Central memory CD8-positive, alpha-beta T cell (primary cell): ENCODE measurements around the gene VSIG10.
"Not testable (repeated sequence)": the region's sequence is repeated elsewhere in the genome, so short reads cannot be mapped to it uniquely, and the experiment has no call there.

Experiments
- ATAC-seq: fragments of 150-1000 bp; cut with Tn5 transposase; replicated peaks from 2 replicates; pipeline ENCODE4 v1.10.0; 2022; ENCODE audit warnings: mild to moderate bottlenecking, moderate FRiP score, moderate number of reproducible peaks; ENCODE audit not compliant: poor library complexity, severe bottlenecking; ENCODE audit errors: extremely low read depth
- DNase-seq, 2 donors: peaks; one replicate each; pipeline ENCODE4 v3.0.0; 2021; ENCODE audit warnings: low spot score in 2 of 2
- H3K27ac Mint-ChIP-seq: one replicate; pipeline ENCODE4 v1.8.0; 2022; ENCODE audit warnings: low read depth, mild to moderate bottlenecking, moderate library complexity, mixed read lengths
- H3K27me3 Mint-ChIP-seq: one replicate; pipeline ENCODE4 v1.8.0; 2022; ENCODE audit warnings: mixed read lengths
- H3K36me3 Mint-ChIP-seq: one replicate; pipeline ENCODE4 v1.8.0; 2022; ENCODE audit warnings: mild to moderate bottlenecking, moderate library complexity, mixed read lengths; ENCODE audit not compliant: insufficient read depth
- H3K4me1 Mint-ChIP-seq: one replicate; pipeline ENCODE4 v1.8.0; 2022; ENCODE audit warnings: mixed read lengths
- H3K4me3 Mint-ChIP-seq: one replicate; pipeline ENCODE4 v1.8.0; 2022; ENCODE audit warnings: mild to moderate bottlenecking, moderate library complexity, mixed read lengths
- H3K9me3 Mint-ChIP-seq: one replicate; pipeline ENCODE4 v1.8.0; 2022; ENCODE audit warnings: mixed read lengths

The VSIG10 gene

DNA sequence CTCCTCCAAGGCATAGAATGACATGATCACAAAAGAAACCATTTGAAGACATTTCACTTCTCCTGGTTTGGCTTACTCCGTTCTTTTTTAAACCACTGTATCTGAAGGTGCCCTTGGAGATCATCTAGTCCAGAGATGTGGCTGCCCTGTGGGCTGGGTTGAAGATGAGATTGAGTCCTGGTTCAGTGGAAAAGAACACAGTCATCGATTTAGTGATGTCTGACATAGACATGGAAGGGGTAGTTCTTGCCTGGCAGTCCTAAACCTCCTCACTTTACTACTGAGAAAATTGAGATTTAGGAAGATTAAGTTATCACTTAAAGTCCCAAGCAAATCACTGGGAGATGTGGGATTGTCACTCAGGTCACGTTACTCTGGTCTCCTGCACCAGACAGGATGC is 2.8 kb downstream of the VSIG10 start:
- Mint-ChIP-seq H3K9me3 (no peaks in the 10 kb centered on the region), H3K27me3 (peaks cover 21% of the 10 kb centered on the region), H3K27ac (no peak overlapping the region), H3K4me1 (peaks cover 11% of the 10 kb centered on the region), H3K36me3 (no peaks in the 10 kb centered on the region), H3K4me3 (no peak overlapping the region)
- DNase-seq: no peak
- ATAC-seq: no peak

DNA sequence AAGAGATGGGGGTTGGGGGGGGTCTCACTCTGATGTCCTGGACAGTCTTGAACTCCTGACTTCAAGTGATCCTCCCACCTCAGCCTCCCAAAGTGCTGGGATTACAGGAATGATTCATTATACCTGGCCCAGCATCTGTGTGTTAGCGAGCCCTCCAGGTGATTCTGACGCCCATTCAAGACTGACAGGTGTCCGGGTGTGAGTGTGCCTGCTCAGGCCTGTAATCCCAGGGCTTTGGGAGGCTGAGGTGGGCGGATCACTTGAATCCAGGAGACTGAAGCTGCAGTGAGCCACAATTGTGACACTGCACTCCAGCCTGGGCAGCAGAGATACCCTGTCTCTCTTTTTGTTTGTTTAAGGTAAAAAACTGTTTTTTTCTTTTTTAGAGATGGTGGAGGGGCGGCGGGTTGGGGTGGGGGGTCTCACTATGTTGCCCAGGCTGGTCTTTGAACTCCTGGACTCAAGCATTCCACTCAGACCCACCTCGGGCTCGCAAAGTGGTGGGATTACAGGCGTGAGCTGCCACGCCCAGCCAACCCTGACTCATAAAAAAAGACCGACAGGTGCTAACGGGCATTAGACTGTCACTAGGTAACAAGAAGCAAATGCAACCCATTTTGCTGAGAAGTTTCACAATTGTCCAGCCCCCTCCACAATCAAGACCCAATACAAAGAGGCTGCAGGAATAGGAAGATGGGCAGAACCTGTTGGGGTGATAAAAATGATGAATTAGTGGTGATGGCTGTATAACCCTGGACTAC is 4.7 kb downstream of the VSIG10 start:
- H3K27ac Mint-ChIP-seq: no peak overlapping the region
- no peak overlapping the region for H3K4me3 Mint-ChIP-seq
- no peak for ATAC-seq
- H3K4me1 Mint-ChIP-seq: peaks cover 6% of the 10 kb centered on the region
- H3K9me3 Mint-ChIP-seq: no peaks in the 10 kb centered on the region
- H3K27me3 Mint-ChIP-seq: peaks cover 13% of the 10 kb centered on the region
- H3K36me3 Mint-ChIP-seq: no peaks in the 10 kb centered on the region
- no peak for DNase-seq

DNA sequence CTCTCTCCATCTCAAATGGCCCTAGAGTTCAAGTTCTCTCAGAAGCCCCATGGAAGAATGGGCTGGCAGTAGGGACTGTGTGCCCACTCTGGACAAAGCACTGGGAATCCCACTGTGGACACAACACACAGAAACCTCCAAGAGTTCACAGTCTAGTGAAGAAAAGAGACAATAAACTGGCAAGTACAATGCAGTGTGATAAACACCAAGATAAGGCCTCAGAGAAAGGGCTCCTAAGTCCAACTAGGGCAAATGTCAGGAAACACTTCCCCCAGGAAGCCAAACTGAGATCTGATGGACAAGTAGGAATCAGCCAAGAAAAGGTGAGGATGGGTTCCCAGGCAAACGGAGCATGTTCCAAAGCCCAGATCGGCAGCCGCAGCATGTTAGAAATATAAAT is 5.4 kb downstream of the VSIG10 start:
- H3K9me3 Mint-ChIP-seq: no peaks in the 10 kb centered on the region
- H3K27me3 Mint-ChIP-seq: peaks cover 13% of the 10 kb centered on the region
- H3K27ac Mint-ChIP-seq: no peak overlapping the region
- H3K4me3 Mint-ChIP-seq: no peak overlapping the region
- ATAC-seq (no peak), DNase-seq (no peak)
- H3K36me3 Mint-ChIP-seq: no peaks in the 10 kb centered on the region
- peaks cover 5% of the 10 kb centered on the region for H3K4me1 Mint-ChIP-seq

DNA sequence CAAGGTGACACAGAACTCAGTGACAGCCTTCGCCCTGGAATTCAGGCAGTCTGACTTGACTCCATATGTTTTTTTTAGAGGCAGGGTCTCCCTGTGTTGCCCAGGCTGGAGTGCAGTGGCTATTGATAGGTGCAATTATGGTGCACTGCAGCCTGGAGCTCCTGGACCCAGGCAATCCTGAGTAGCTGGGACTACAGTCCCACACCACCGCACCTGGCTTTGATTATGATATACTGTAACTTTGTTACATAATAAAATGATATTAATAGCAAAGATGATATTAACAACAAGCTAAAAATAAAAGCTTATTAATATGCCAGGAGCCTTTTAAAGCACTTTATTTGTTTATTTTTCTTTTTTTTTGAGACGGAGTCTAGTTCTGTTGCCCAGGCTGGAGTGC is 9.8 kb downstream of the VSIG10 start:
- ATAC-seq (no peak), DNase-seq (no peak)
- Mint-ChIP-seq H3K27me3 (no peaks in the 10 kb centered on the region), H3K4me3 (no peak overlapping the region), H3K36me3 (no peaks in the 10 kb centered on the region), H3K4me1 (no peaks in the 10 kb centered on the region), H3K27ac (no peak overlapping the region), H3K9me3 (no peaks in the 10 kb centered on the region)

DNA sequence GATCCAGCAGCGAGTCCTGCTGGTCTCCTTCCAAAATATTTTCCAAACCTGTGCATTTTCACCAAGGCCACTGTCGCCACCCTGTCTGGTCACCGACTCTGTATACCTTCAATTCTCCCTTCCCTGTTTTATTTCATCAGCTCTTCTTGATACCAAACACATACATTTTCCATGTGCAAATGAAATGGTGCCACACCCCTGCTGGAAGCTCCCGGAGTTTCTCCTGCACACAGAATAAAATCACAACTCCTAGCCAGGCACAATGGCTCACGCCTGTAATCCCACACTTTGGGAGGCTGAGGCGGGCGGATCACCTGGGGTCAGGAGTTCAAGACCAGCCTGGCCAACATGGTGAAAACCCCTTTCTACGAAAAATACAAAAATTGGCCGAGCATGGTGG is 14.0 kb downstream of the VSIG10 start:
- no peak overlapping the region for H3K4me3 Mint-ChIP-seq
- H3K9me3 Mint-ChIP-seq: no peaks in the 10 kb centered on the region
- no peak overlapping the region for H3K27ac Mint-ChIP-seq
- H3K27me3 Mint-ChIP-seq: no peaks in the 10 kb centered on the region
- ATAC-seq (no peak), DNase-seq (no peak)
- no peaks in the 10 kb centered on the region for H3K36me3 Mint-ChIP-seq
- no peaks in the 10 kb centered on the region for H3K4me1 Mint-ChIP-seq

DNA sequence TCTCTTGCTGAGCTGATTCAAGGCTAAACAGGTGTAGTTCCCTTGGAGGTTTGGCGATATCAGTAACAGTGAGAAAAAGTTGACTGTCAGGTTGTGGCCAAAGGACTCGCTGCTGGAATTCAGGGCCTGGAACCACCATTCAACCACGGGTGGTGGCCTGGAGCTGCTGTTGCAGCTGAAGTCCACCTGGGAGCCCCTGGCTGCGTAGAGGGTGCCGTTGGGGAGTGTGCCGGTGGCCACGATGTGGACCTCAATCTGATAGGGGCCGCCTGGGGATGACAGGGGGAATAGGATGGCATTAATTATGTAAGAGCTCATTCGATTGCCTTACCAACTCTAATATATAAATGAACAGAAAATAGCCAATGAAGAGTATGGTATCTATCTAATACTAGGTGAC is 21.6 kb downstream of the VSIG10 start:
- Mint-ChIP-seq H3K4me1 (no peaks in the 10 kb centered on the region), H3K9me3 (no peaks in the 10 kb centered on the region), H3K27me3 (no peaks in the 10 kb centered on the region), H3K27ac (no peak overlapping the region), H3K36me3 (peaks cover 2% of the 10 kb centered on the region), H3K4me3 (no peak overlapping the region)
- DNase-seq (no peak), ATAC-seq (no peak)

DNA sequence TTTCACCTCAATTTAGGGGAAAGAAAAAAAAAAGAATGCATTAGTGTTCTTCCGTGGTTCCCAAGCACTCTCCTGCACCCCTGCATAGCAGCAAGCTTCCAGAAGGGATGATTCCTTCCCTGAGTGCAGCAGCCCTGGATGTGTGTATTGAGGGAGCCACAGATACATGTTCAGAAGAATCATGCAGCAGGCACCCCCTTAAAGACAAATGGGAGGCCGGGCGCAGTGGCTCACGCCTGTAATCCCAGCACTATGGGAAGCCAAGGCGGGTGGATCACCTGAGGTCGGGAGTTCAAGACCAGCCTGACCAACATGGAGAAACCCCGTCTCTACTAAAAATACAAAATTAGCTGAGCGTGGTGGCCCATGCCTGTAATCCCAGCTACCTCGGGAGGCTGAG is 22.3 kb downstream of the VSIG10 start:
- not testable (repeated sequence) for H3K27ac Mint-ChIP-seq, ATAC-seq, H3K27me3 Mint-ChIP-seq, DNase-seq, H3K36me3 Mint-ChIP-seq, H3K9me3 Mint-ChIP-seq, H3K4me3 Mint-ChIP-seq, H3K4me1 Mint-ChIP-seq

DNA sequence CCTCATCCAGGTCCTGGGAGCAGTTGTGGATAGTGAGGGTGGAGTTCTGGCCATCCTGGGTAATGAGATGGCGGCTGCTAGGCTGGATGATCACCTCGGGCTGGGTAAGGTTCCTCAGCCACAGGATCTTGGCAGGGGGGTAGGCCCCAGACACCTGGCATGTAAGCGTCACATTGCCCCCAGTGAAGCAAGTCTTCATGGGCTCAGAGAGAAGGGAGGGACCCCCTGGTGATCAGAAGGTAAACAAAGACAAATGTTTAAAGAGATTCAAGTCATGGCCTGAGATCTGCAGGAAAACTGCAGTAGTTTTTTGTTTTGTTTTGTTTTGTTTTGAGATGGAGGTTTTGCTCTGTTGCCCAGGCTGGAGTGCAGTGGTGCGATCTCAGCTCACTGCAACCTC is 30.0 kb downstream of the VSIG10 start:
- no peak overlapping the region for H3K4me3 Mint-ChIP-seq
- H3K4me1 Mint-ChIP-seq: no peaks in the 10 kb centered on the region
- H3K36me3 Mint-ChIP-seq: no peaks in the 10 kb centered on the region
- ATAC-seq (no peak), DNase-seq (no peak)
- no peak overlapping the region for H3K27ac Mint-ChIP-seq
- no peaks in the 10 kb centered on the region for H3K9me3 Mint-ChIP-seq
- peaks cover 5% of the 10 kb centered on the region for H3K27me3 Mint-ChIP-seq

DNA sequence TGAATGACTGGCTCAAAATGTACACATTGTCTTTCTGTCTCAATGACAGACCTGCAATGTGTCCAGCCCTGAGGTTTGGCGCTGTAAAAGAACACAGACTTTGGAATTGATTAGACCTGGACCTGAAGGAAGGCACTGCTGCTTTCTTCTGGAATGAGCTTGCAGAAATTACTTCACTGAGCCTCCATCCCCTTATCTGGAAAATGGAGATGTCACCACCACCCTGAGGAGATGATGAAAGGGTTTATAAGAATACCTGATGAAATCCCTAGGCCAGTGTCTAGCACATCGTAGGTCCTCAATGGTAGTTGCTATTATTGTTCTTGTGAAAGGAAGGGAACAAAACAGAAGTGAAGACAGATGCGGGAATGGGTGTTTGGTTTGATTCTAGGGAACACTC is 33.2 kb downstream of the VSIG10 start:
- ATAC-seq (no peak), DNase-seq (no peak)
- peaks cover 28% of the 10 kb centered on the region for H3K27me3 Mint-ChIP-seq
- peaks cover 2% of the 10 kb centered on the region for H3K4me1 Mint-ChIP-seq
- no peak overlapping the region for H3K4me3 Mint-ChIP-seq
- no peak overlapping the region for H3K27ac Mint-ChIP-seq
- no peaks in the 10 kb centered on the region for H3K9me3 Mint-ChIP-seq
- no peaks in the 10 kb centered on the region for H3K36me3 Mint-ChIP-seq

DNA sequence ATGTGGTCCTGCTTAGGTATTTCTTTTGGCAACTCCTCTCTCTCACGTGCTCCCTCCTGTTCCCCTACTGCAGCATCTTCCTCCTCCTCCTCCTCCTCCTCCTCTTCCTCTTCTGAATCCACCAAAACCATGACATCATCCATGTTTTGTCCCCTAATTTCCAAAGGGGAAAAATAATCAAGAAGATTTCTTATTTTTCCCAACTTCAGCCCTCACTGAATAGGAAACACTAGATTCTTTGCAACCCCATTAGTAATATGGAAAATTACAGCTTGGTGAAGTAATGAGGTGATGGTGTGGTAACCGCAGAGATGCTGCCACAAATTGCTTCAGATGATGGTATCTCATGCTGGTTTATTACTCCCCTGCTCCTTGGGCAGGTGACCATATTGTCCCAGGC is 35.4 kb downstream of the VSIG10 start:
- Mint-ChIP-seq H3K27ac (no peak overlapping the region), H3K9me3 (no peaks in the 10 kb centered on the region), H3K27me3 (peaks cover 28% of the 10 kb centered on the region), H3K4me1 (peaks cover 13% of the 10 kb centered on the region), H3K4me3 (no peak overlapping the region), H3K36me3 (peaks cover 2% of the 10 kb centered on the region)
- ATAC-seq: no peak
- no peak for DNase-seq

DNA sequence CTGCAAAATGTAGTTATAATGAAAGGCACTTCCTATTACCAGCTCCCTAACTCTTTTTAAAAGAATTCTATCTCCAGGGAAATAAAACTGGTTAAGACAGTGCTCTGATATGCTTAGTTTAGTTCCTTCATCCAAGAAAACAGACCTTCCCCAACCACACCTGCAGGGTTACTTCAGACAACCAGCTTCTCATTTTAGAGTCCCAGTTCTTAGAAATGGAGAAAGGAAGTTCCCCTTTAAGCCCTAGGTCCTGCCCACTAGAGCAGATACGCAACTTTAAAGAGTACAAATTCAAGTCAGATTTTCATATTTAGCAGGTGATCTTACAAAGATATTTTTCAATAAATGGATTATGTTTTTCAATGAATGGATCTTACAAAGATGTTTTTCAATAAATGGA is 38.4 kb downstream of the VSIG10 start:
- no peaks in the 10 kb centered on the region for H3K9me3 Mint-ChIP-seq
- no peak overlapping the region for H3K4me3 Mint-ChIP-seq
- H3K27me3 Mint-ChIP-seq: peaks cover 28% of the 10 kb centered on the region
- H3K4me1 Mint-ChIP-seq: peaks cover 24% of the 10 kb centered on the region
- no peak for DNase-seq
- ATAC-seq: no peak
- H3K36me3 Mint-ChIP-seq: peaks cover 6% of the 10 kb centered on the region
- no peak overlapping the region for H3K27ac Mint-ChIP-seq

DNA sequence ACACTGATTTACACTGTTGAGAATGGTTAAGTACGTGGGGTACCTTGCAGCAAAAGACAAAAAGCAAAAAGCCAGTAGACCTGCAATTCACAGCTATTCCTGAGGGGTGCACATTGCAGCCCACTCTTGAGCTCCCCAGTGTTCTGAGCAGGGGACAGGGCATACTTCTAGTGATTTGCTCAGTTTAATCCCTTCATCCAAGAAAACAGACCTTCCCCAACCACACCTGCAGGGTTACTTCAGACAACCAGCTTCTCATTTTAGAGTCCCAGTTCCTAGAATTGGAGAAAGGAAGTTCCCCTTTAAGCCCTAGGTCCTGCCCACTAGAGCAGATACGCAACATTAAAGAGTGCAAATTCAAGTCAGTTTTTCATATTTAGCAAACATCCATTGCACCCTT is 39.2 kb downstream of the VSIG10 start:
- ATAC-seq: no peak
- DNase-seq: no peak
- Mint-ChIP-seq H3K9me3 (no peaks in the 10 kb centered on the region), H3K27me3 (peaks cover 28% of the 10 kb centered on the region), H3K27ac (no peak overlapping the region), H3K4me1 (peaks cover 32% of the 10 kb centered on the region), H3K36me3 (peaks cover 10% of the 10 kb centered on the region), H3K4me3 (peak overlapping the region; percentile 20)

DNA sequence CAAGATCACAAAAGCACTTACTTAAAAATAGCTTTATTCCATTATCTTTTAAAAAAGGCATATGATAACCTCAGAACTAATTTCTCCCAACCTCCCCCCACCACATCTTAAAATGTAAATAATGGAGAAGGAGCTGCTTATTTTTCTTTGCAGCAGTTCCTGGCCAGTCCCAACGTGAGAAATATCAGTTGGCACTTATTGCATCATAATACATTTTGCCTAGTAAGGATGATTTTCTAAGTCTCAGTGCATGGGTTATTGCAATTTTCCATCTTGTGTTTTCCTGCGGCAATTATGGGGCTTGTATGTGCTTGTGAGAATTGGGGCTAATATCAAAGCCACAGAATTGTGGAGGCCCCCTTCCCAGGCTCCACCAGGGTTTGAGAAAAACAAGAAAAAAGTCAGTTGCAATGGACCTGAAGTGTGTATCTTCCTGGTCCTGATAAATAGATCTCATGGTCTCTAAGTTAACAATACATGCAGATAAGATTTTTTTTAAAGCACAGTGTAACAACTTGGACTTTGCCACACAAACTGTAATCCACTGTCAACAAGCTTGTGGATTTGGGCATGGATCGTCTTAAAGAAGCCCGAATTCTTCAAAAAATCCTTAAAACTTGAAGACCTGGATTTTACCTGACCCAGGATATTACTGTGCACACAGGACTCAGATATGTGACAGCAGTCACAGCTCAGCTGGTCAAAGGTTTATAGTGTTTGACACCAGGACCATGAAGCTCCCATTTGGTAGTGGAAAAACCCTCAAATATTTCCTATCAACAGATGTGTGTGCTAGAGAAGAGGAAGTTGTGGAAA is 40.0 kb downstream of the VSIG10 start:
- Mint-ChIP-seq H3K36me3 (peaks cover 13% of the 10 kb centered on the region), H3K4me1 (peaks cover 40% of the 10 kb centered on the region), H3K4me3 (no peak overlapping the region), H3K27me3 (peaks cover 23% of the 10 kb centered on the region), H3K27ac (no peak overlapping the region), H3K9me3 (no peaks in the 10 kb centered on the region)
- DNase-seq (no peak), ATAC-seq (no peak)
